Activated CD4-positive, alpha-beta T cell treated with anti-CD3 and anti-CD28 coated beads, Interleukin-2, Interleukin-6, amounts not matched to agents 100 ng/mL and 50 ng/mL, durations not matched to agents 16 hours and 8 hours (primary cell): Measurements from ENCODE around the gene CAP2.
A peak's percentile ranks its signal among the peaks of the same experiment; 100 is the strongest.

Source experiments
- DNase-seq: peaks from one replicate; pipeline ENCODE4 v3.0.0-alpha.2; 2020

CAP2 gene

GRCh38 chr6:17588011-17588410, 194.6 kb downstream of the CAP2 start:
- DNase-seq = no peak

GRCh38 chr6:17589406-17590096, 196.2 kb downstream of the CAP2 start:
- DNase-seq = no peak

- no peak for DNase-seq
Measured at GRCh38 chr6:17591287-17591686, 197.9 kb downstream of the CAP2 start.

GRCh38 chr6:17593246-17593645, 199.9 kb downstream of the CAP2 start:
- DNase-seq = no peak

- DNase-seq = no peak
Measured at GRCh38 chr6:17596085-17596484, 202.7 kb downstream of the CAP2 start.

GRCh38 chr6:17599877-17600526, 206.6 kb downstream of the CAP2 start, which contains the start of gene FAM8A1:
Gene FAM8A1, plus strand, starts transcription at chr6:17600302. Its CDS starts 108 bp downstream, at chr6:17600410.
- peak; percentile 97 for DNase-seq

- peak; percentile 43 for DNase-seq
Measured at GRCh38 chr6:17600527-17601385, 207.4 kb downstream of the CAP2 start.

- DNase-seq = no peak
Measured at GRCh38 chr6:17601386-17601703, 207.9 kb downstream of the CAP2 start.

- DNase-seq = no peak
Measured at GRCh38 chr6:17602888-17603287, 209.5 kb downstream of the CAP2 start.

GRCh38 chr6:17606606-17607005, 213.2 kb downstream of the CAP2 start:
- DNase-seq = no peak
